Ureter (tissue), 1 donor: ENCODE results near the gene SEMA4C. TPM values are rescaled to one million over a fixed set of nuclear protein-coding genes. Genes with fewer than 3 reads are reported as not detected.
"Not testable (repeated sequence)": the region's sequence is repeated elsewhere in the genome, so short reads cannot be mapped to it uniquely, and the experiment has no call there.

Experiments
- DNase-seq: peaks from one replicate; pipeline ENCODE4 v3.0.0-alpha.2; 2020; ENCODE audit warnings: low spot score
- total RNA-seq: library from RNA; stranded (reverse); gene quantifications from one replicate; pipeline ENCODE4 v1.2.4, GENCODE V29; 2023
- donor health status: DM: yes; HTN: yes; CAD: no.

SEMA4C gene
- total RNA-seq, 1 donor from 2014 or later, result 58.0 TPM

GRCh38 chr2:96866586-96866985 is 3.3 kb downstream of the SEMA4C start:
- DNase-seq, result no peak

- no peak for DNase-seq
Measured at GRCh38 chr2:96866149-96866548, 3.7 kb downstream of the SEMA4C start.

GRCh38 chr2:96865654-96866053 is 4.2 kb downstream of the SEMA4C start:
- no peak for DNase-seq

- DNase-seq, result no peak
Measured at GRCh38 chr2:96864343-96865091, 5.4 kb downstream of the SEMA4C start.

GRCh38 chr2:96863575-96864342 is 6.1 kb downstream of the SEMA4C start:
- no peak for DNase-seq

- DNase-seq, result not testable (repeated sequence)
Measured at GRCh38 chr2:96863056-96863455, 6.8 kb downstream of the SEMA4C start.

GRCh38 chr2:96861074-96861473 is 8.8 kb downstream of the SEMA4C start:
- no peak for DNase-seq

GRCh38 chr2:96860065-96861029 is 9.5 kb downstream of the SEMA4C start:
- DNase-seq, result peak; percentile 44

GRCh38 chr2:96859681-96860064 is 10.2 kb downstream of the SEMA4C start:
- DNase-seq, result no peak

- peak; percentile 56 for DNase-seq
Measured at GRCh38 chr2:96859099-96859649, 10.7 kb downstream of the SEMA4C start.

- DNase-seq, result peak; percentile 98
Measured at GRCh38 chr2:96857667-96858372, 12.1 kb downstream of the SEMA4C start, which contains the start of gene ANKRD39. Gene ANKRD39, minus strand, starts transcription at chr2:96858016. Its CDS starts 29 bp downstream, at chr2:96857987.

GRCh38 chr2:96856776-96857666 is 12.9 kb downstream of the SEMA4C start:
- peak; percentile 44 for DNase-seq

GRCh38 chr2:96853321-96853720 is 16.6 kb downstream of the SEMA4C start:
- DNase-seq, result no peak

GRCh38 chr2:96852667-96853066 is 17.2 kb downstream of the SEMA4C start:
- no peak for DNase-seq

- DNase-seq, result no peak
Measured at GRCh38 chr2:96848264-96848663, 21.6 kb downstream of the SEMA4C start.

- DNase-seq, result no peak
Measured at GRCh38 chr2:96847586-96847985, 22.3 kb downstream of the SEMA4C start.

GRCh38 chr2:96846825-96847224 is 23.1 kb downstream of the SEMA4C start:
- DNase-seq, result no peak

- DNase-seq, result no peak
Measured at GRCh38 chr2:96844405-96844808, 25.5 kb downstream of the SEMA4C start.

- no peak for DNase-seq
Measured at GRCh38 chr2:96843538-96844268, 26.2 kb downstream of the SEMA4C start, which contains the start of gene ANKRD23. Gene ANKRD23, minus strand, starts transcription at chr2:96844021. Its CDS starts 29 bp downstream, at chr2:96843992.
